GM21576 (cell line): ENCODE results near the gene SEPTIN1.
"Not testable (repeated sequence)": the region's sequence is repeated elsewhere in the genome, so short reads cannot be mapped to it uniquely, and the experiment has no call there.

Experiments used
- ATAC-seq: cut with Tn5 transposase; IDR thresholded peaks from one replicate; pipeline ENCODE4 v1.9.1; 2021; ENCODE audit warnings: mild to moderate bottlenecking, moderate library complexity; ENCODE audit not compliant: unreplicated experiment

SEPTIN1 gene

DNA sequence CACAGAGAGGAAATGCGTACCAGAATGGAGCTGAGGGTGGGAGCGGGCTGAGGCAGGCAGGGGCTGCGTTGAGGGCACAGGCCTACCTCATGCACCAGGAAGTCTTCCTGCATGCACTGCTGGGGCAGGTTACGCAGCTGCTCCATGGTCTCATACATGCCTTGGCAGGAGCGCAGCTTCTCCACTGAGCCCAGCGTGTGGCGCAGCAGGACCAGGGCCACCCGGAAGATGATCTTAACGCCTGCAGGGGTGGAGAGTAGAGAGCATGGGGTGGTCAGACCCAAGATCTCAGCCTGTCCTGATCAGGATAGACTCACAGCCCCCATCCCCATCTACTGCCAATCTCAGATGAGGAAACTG is 23.8 kb downstream of the SEPTIN1 start:
- ATAC-seq: no peak

DNA sequence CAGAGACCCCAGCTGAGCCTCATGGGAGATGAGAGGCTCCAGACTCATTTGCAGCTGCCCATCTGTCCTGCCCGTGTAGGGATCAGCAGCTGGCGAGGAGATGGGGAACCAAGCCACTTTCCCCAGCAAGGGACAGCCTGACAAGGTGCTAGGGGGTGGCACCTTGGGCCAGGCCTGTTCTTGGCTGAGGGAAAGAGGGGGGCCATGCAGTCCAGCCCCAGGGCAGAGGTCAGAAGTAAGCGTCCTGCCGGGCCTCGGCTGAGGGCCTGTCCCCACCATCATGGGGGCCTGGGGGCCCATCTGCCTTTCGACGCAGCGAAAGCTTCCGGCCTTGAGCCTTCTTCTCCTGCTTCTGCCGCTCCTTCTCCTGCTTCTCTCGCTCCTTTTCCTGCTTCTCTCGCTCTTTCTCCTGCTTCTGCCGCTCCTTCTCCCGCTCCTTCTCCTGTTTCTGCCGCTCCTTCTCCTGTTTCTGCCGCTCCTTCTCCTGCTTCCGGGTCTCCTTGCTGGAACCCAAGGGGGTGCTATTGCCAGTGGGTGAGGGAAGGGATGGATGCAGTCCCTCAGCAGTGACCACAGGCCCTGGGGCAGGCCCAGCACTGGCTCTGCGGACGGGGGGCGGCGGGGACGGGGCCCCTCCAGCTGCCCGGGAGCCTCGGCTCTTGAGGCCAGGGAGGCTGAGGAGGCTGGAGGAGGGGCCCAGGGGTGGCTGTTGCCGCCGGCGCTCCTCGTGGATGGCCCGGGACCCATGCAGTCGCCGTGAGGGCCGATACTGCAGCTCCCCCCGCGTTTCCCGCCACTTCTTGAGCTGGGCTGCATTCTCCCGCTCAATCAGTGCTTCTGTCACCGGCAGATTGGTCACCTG is 24.4 kb downstream of the SEPTIN1 start:
- no peak for ATAC-seq

DNA sequence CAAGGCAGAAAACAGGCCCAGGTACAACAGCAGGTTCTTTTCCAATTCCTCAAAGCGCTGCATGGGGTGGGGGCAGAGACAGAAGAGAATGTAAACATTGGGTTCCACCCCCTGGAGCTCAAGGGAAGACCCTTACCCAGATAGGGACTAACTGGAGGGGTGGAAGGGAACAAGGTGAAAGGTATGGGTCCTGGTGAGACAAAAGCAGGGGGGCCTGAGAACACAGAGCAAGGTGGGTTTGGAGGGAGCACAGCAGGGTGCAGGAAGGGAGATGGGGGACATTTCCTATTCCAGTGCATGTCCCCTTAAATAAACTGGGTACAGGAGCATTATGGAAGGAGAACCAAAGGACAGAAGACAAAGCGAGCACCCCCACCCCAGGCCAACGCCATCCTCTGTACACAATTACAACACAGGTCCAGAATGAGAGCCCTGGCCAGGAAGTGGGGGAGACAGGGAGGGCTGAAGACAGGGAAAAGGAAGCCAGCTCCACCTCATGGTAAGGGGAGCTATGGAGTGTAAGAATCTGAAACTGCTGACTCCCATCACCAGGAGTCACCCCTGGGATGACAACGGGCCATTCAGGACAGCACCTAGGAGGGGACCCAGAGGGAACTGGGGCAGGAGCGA is 25.2 kb downstream of the SEPTIN1 start:
- no peak for ATAC-seq

DNA sequence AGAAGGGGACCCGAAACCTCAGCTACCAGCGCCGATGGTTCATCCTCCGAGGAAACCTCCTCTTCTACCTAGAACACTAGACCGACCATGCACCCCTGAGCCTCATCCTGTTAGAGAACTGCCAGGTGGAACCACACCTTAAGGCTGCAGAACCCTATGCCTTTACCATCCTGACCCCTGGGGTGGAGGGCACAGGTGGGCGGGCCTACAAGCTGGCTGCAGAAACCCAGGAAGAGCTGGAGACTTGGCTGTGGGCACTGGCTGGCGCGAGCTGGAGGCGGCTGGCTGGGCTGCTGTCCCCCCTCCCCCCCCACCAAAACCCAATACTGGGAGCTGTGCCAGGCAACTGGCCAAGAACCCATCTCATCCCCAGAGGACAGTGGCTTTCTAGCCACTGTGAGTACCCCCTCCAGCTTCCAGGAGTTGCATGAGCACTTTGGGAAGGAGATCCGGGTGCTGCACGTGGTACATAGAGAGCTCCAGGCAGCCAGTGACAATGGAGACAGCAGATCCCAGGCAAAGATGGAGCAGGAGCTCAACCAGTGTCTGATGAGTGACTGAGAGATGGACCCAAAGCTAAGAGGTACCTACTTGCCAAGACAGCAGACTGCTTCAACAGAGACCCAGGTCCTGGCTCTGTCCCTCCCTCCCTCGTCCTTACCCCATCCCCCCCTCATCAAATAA is 25.8 kb downstream of the SEPTIN1 start:
- ATAC-seq: no peak

DNA sequence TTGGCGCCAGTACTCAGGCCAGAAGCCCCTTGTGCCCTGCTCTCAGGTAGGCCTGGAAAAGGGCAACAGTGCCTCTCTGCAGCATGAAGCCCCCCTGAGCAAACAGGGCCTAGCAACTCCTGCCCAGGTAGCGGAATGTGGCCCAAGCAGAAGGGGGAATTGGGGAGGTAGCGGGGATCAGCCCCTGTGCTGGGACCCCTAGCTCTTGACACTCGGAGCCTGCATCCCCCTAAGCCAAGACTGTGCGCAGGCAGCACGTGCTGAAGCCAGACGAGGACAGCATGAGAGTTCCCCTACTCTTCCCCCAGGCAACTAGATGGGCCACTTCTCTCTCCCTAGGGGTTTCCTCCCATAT is 26.4 kb downstream of the SEPTIN1 start:
- ATAC-seq: no peak

DNA sequence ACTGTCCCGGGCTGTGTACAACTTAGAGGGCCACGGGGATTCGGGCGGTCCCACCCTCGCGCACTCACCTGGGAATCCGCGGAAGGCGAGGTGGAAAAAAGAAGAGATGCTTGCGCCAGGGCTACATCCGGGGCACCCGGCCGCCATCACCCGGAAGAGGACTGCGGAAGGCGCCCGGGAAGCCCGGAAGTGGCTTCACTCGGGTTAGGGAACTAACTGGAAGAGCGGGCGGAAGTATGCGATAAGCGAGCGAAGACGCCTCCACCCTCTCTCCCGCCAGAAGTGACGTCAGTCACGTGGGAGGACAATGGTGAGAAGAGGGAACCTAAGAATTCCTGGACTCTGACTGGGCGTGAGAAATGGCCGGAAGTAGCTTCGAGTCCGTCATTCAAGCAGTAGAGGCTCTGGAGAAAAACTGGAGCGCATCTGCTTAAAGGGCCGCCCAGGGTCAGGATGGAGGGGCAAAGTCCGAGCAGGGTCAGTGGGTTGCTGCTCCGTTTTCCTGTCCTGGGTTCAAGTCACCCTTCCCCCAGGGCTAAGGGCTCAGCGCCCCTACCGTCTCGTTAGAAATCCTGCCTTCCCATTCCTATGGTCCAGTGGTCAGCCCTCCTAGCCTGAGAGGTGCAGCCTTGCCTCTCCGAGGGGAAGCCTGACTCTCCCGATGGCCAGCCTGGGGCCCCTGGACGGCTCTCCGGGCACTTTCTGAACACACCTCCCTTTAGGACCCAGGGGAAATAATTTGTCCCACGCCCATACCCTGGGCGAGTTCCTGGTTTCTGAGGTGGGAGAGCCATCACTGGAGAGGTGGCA is 27.0 kb downstream of the SEPTIN1 start, which contains the start of gene CD2BP2:
TSS of gene CD2BP2 (minus strand) at position 165 of the 810 bp plus-strand sequence. CDS start 627 bp downstream, outside the sequence.
- peak; percentile 53 for ATAC-seq

DNA sequence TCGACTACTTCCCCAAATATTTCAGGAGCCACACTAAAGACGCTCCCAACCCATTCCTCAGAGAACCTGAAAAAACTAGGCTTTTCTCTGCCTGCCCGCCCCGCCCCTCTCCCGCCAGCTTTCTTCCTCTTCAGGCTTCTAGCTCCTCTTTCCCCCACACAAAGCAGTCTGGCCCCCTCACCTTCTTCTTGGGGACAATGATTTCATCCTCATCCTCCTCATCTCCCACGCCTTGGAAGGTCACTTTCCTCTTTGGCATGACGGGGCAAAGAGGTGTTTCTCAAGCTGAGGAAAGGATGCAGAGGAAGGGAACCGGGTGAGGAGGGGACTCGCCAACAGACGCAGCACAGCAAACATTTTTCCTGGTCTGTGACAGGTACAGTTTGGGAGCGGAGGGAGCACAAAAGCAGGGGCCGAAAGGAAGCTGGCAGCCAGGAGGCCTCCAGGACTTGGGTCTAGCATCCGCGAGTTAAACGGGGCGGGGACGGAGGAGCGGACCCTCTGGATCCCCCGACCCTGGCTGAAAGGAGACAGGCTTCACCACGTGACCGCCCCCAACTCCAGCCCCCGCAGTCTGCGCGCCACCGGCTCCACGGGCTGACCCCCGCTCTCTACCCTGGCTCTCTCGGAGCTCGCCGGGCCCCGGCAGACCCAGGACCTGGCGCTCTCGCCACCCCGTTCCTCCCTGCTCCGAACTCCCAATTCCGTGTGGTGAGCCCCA is 27.8 kb downstream of the SEPTIN1 start:
- peak; percentile 15 for ATAC-seq

DNA sequence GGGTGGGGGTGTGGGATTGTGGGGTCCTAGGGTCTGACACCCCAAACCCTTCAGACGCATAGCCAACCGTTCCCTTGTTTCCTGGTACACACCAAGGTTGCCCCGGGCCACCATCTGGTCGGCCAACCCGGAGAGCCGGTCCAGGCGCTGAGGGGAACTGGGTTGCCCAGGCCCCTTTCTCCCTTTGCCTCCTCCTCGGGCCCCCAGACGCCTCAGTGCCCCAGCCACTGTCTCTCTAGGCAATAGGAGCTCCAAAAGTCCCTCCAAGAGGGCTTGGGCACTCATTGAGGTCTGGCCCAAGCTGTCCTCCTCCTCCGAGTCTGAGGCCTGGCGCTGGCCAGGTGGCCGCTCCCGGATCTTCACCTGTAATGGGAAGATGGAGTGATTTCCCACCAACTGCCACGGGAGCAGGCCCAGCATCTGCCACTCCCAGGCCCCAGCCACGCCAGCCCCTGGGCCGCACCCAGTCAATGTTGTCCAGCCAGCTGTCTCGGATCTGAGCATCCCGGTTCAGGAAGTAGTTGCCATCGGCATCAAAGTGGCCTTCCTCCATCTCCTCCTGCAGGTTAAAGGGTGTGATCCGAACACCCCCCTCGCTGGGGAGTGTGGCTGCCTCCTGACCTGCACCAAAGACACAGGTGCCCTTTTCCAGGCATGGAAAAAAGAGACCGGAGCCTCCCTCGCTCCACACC is 28.8 kb downstream of the SEPTIN1 start:
- no peak for ATAC-seq

DNA sequence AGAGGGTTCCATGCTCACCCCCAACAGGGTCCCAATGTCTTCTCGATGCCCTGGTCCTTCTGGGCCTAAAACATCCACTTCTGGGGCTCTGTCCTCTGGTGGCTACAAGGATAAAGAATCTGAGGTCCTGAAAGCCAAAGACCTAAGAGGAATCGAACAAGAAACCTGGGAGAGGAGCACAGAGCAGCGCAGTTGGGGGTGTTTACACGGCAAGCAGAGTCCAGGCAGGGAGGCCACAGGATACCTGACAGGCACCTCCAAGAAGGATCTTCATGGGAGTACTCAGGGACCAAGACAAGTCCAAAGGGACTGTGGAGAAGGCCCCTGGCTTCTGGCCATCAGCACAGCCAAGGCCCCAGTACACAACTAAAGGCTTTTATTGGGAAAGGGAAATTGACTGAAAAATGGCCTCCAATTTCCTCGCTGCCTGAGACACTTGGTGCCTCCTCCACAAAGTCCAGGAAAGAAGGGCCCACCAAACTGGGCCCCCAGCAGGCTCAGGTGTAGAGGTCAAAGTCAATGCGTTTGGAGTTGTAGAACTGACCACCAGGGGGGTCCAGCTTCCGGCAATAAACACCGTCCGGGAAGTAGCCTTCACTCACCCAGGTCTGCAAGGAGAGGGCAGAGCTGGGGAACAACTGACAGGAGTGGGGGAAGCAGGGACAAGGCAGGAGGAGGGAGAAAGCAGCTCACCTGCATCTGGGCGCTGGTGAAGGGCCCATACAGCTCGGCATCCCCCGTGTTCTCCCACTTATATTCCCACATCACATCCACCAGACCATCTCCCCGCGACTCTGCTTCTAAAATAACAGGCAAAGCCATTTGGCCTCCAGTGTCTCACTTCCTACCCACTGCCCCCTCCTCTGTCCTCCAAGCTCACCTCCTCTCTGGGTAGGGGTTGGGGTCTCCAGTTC is 29.6 kb downstream of the SEPTIN1 start:
- ATAC-seq: no peak

DNA sequence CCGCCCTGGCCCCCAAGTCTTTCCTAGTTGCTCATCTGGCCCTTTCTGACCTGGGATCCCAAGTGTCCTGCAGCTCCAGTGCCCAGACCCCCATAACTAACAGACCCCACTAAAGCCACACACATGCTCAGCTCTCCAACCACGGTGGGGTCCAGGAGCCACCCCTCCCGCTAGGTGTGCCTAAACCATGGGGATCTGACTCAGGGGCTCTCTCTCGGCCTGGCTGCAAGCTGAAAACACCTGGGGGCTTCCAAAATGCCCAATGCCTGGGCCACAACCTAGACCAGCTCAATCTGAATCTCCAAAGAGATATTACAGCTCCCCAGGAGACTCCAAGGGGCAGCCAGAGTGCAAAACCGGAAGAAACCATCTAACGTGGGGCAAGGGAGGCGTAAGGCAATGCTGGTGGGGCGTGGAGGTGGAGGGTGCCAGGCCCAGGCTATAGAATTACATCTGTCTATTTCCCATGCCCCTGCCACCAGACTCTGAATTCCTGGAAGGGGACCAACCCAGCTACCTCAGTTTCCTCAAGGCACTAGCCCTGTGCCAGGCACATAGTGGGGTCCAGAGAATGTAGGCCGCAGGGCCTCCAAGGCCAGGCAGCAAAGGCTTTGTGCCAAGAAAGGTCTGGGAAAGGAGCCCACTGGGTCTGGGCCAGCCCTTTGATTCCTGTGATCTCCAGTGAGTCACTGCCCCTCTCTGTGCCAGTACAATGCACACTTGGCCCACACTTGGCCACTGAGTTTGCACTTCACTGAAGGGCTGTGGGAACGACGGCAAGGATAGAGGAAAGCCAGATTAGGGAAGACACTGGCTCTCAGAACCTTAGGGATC is 30.6 kb downstream of the SEPTIN1 start:
- ATAC-seq: no peak

DNA sequence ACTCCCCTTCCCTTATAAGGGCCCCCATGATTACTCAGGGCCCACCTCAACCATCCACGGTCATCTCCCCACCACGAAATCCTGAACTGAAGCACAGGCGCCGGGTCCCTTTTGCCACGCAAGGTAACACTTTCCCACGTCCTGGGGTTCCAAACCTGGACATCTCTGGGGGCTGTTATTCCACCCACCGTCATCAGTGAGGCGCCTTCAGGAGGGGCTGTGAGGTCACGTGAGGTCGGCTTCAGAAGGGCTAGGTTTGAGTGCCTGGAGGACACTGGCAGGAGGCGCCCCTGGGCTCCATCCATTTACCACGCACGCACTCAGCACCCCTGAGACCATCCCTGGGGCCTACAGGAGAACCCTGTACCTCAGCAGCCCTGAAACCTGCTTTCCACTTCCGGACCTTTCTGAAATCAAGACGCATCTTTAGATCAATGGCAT is 31.3 kb downstream of the SEPTIN1 start:
- no peak for ATAC-seq

DNA sequence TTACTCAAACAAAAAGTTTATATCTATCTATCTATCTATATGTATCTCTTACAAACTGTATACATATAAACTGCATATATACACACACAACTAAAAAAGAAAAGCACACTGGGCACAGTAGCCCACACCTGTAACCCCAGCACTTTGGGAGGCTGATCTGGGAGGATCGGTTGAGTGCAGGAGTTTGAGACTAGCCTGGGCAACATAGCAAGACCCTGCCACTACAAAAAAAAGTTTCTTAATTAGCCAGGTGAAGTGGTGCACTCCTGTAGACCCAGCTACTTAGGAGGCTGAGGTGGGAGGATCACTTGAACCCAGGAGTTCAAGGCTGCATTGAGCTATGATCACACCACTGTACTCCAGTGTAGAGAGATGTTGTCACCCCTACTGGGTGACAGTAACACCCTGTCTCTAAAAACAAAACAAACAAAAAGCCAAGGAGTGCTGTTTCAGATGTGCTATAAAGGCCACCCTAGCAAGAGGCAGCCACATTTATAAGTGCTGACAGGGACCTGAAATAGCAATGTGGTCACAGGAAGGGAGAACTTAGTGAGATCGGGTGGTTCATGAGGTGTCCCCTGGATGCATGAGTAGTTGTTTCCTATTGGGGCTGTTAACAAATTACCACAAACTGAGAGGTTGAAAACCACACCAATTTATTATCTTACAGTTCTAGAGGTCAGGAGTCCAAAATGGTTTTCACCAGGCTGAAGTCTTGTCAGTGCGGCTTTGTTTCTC is 32.1 kb downstream of the SEPTIN1 start:
- no peak for ATAC-seq

DNA sequence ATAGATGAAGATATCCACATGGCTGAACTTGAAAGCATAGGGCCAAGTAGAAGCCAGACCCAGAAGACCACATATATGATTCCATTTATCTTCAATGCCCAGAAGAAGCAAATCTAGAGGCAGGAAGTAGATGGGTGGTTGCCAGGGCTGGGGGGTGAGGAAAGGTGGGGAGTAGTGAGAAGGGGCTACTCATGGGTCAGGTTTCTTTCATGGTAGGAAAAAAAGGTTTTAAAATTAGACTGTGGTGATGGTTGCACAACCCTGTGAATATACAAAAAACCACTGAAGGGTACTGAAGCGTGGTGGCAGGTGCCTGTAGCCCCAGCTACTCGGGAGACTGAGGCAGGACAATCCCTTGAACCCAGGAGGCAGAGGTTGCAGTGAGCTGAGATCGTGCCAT is 32.7 kb downstream of the SEPTIN1 start:
- ATAC-seq: no peak

DNA sequence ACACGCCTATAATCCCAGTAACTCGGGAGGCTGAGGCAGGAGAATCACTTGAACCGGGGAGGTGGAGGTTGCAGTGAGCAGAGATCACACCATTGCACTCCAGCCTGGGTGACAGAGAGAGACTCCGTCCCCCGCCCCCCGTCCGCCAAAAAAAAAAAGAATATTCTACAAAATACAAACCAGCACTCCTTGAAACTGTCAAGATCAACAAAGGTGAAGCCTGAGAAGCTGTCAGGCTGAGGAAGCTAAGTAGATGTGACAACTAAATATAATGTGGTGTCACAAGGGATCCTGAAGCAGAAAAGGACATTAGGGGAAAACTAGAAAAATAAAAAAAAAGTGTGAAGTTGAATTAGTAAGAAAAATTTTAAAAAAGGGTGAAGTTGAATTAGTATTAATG is 33.4 kb downstream of the SEPTIN1 start:
- no peak for ATAC-seq

DNA sequence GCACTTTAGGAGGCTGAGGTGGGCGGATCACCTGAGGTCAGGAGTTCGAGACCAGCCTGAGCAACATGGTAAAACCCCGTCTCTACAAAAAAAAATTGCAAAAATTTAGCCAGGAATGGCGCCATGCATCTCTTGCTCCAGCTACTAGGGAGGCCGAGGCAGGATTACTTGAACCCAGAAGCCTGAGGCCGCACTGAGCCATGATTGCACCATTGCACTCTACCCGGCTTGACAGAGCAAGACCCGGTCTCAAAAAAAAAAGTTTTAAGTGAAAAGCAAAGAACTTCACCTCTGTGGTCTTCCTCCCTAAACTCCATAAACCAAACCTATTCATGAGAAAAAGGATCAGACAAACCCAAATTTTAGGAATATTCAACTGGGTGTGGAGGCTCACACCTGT is 34.2 kb downstream of the SEPTIN1 start:
- no peak for ATAC-seq

DNA sequence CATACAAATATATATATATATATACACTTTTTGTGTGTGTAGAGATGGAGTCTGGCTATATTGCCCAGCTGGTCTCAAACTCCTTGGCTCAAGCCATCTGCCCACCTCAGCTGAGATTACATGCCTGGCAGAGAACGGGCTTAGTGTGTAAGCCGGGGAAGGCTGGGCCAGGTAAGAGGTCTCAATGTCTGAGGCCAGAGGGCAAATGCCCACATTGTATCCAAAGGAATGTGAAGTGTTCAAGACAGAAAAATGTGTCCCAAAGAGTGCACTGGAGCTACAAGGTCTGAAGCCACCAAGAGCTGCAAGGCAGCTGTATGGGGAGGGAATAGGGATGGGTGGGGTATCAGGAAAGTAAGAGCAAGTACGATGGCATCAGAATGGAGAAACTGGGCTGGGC is 36.1 kb downstream of the SEPTIN1 start:
- no peak for ATAC-seq

DNA sequence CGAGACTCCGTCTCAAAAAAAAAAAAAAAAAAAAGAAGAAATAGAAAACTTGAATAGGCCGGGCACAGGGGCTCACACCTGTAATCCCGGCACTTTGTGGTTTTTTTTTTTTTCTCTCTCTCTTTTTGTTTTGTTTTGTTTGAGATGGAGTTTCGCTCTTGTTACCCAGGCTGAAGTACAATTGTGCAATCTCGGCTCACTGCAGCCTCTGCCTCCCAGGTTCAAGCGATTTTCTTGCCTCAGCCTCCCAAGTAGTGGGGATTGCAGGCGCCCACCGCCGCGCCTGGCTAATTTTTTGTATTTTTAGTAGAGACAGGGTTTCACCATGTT is 38.9 kb downstream of the SEPTIN1 start:
- ATAC-seq: not testable (repeated sequence)
